Measurements from ENCODE around the gene THRB. TPM values are rescaled to one million over a fixed set of nuclear protein-coding genes. Genes with fewer than 3 reads are reported as not detected.

Gene THRB
- total RNA-seq, 6 experiments from 2014 or later = 14.5 to 29.5 (median 17.3) TPM

DNA sequence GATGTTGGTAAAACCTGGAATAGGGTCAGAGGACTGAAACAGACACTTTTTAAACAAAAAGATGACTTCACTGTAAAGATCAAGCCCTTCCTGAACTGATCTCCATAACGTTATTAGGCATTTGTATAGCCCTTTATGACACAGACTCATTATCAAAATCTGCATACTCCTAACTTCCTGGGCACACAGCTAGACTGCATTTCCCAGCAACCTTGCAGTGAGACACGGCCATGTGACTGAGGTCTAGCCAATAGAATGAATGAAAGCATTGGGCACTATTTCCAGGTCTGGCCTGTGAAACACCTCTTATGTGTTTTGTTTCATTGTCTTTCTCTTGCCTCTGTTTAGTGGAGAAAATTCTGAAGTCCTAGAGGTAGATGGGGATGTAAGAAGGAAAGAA is 279.1 kb downstream of the THRB start:
- ATAC-seq = no peak
- H3K27me3 ChIP-seq = no peaks in the 10 kb centered on the region
- H3K27ac ChIP-seq = no peak overlapping the region
- 81% methylated on average over 2 of the region's 2 CpGs for WGBS (ENCODE audit: insufficient coverage, low coverage, low lambda C conversion rate, missing lambda C conversion rate)
- no peaks in the 10 kb centered on the region for H3K9me3 ChIP-seq
- DNase-seq = no peak
- intact Hi-C loops (cut with DNase I) = no loop called here
- no peak for TF ChIP-seq POLR2A (IDR thresholded peaks at IDR 0.05)
- TF ChIP-seq, protein P1, sequence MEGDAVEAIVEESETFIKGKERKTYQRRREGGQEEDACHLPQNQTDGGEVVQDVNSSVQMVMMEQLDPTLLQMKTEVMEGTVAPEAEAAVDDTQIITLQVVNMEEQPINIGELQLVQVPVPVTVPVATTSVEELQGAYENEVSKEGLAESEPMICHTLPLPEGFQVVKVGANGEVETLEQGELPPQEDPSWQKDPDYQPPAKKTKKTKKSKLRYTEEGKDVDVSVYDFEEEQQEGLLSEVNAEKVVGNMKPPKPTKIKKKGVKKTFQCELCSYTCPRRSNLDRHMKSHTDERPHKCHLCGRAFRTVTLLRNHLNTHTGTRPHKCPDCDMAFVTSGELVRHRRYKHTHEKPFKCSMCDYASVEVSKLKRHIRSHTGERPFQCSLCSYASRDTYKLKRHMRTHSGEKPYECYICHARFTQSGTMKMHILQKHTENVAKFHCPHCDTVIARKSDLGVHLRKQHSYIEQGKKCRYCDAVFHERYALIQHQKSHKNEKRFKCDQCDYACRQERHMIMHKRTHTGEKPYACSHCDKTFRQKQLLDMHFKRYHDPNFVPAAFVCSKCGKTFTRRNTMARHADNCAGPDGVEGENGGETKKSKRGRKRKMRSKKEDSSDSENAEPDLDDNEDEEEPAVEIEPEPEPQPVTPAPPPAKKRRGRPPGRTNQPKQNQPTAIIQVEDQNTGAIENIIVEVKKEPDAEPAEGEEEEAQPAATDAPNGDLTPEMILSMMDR (IDR thresholded peaks at IDR 0.05) = no peak
- no peak overlapping the region for H3K4me3 ChIP-seq
- no peaks in the 10 kb centered on the region for H3K36me3 ChIP-seq
- H3K4me1 ChIP-seq = peaks cover 0 to 22% (median 2%) of the 10 kb centered on the region in 4 donors

DNA sequence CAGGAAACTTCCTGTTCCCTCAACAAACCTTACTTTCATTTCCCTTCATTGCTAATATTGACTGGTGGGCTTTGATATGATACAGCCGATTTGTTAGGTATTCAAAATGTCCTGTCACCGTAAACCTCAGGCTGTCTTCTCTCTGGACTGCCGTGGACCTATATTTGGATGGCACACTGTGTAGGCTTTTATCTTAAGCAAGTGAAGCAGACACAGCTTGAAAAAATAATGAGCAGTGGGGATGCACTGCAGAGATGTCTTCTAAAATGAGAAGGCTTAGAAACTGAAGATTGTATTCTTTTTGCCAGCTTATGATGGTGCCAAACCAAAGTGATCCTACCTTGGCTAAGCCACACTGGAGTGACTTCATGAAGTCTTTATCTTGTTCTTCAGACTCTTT is 283.3 kb downstream of the THRB start:
- Histone ChIP-seq H3K9me3 (no peaks in the 10 kb centered on the region), H3K36me3 (no peaks in the 10 kb centered on the region), H3K27ac (no peak overlapping the region), H3K27me3 (no peaks in the 10 kb centered on the region), H3K4me3 (no peak overlapping the region), H3K4me1 (peaks cover 0 to 22% (median 2%) of the 10 kb centered on the region in 4 donors)
- WGBS (ENCODE audit: insufficient coverage, low coverage, low lambda C conversion rate, missing lambda C conversion rate) = 87% methylated on average over 3 of the region's 3 CpGs
- DNase-seq (no peak), ATAC-seq (no peak)
- intact Hi-C loops (cut with DNase I) = no loop called here
- TF ChIP-seq, protein P1 (IDR thresholded peaks at IDR 0.05) = no peak
- no peak for TF ChIP-seq POLR2A (IDR thresholded peaks at IDR 0.05)

DNA sequence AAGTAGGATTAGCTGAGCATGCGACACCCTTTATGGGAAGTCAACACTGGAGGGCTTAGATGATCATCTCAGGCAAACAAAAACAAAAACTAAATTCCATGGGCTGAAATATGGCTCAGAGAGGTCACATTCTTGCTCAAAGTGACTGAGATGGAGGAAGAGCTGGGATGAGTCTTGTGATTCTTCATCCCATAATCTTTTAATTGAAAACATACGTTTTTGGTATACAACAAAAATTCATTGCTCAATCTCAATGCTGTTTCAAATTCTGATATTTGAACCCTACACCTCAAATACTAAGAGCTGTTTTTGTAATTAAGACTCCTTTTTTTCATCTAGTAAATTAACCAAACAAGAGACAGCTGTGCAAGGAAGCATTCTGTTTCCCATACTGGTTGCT is 292.6 kb downstream of the THRB start:
- no peaks in the 10 kb centered on the region for H3K9me3 ChIP-seq
- ATAC-seq = no peak
- no peak overlapping the region for H3K4me3 ChIP-seq
- TF ChIP-seq, protein P1 (IDR thresholded peaks at IDR 0.05) = no peak
- no peak for TF ChIP-seq POLR2A (IDR thresholded peaks at IDR 0.05)
- H3K27ac ChIP-seq = no peak overlapping the region
- H3K4me1 ChIP-seq = no peaks in the 10 kb centered on the region
- intact Hi-C loops (cut with DNase I) = no loop called here
- WGBS (ENCODE audit: insufficient coverage, low coverage, low lambda C conversion rate, missing lambda C conversion rate) = 88% methylated on average over 2 of the region's 2 CpGs
- no peaks in the 10 kb centered on the region for H3K36me3 ChIP-seq
- H3K27me3 ChIP-seq = no peaks in the 10 kb centered on the region
- DNase-seq = no peak

DNA sequence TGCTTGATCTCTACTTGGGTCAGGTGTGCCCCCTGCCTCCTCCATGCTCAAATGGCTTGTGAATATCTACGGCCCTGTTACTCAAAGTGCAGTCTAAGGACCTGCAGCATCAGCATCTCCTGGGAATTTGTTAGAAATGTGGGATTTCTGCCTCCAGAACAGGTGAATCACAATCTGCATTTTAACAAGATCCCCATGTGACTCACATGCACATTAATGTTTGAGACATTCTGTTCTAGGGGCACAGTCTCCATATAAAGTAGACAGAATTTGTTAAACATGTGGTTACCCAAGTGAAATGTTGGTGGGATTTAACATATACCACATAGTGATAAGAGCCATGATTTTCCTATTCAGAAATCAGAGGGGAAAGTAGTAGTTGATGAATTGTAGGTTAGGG is 293.3 kb downstream of the THRB start:
- Histone ChIP-seq H3K4me3 (no peak overlapping the region), H3K9me3 (no peaks in the 10 kb centered on the region), H3K4me1 (no peaks in the 10 kb centered on the region), H3K27ac (no peak overlapping the region), H3K27me3 (no peaks in the 10 kb centered on the region), H3K36me3 (no peaks in the 10 kb centered on the region)
- no peak for DNase-seq
- no peak for TF ChIP-seq POLR2A (IDR thresholded peaks at IDR 0.05)
- TF ChIP-seq, protein P1 (IDR thresholded peaks at IDR 0.05) = no peak
- WGBS (ENCODE audit: insufficient coverage, low coverage, low lambda C conversion rate, missing lambda C conversion rate) = 100% methylated on average over 1 of the region's 1 CpG
- ATAC-seq = no peak
- intact Hi-C loops (cut with DNase I) = no loop called here

DNA sequence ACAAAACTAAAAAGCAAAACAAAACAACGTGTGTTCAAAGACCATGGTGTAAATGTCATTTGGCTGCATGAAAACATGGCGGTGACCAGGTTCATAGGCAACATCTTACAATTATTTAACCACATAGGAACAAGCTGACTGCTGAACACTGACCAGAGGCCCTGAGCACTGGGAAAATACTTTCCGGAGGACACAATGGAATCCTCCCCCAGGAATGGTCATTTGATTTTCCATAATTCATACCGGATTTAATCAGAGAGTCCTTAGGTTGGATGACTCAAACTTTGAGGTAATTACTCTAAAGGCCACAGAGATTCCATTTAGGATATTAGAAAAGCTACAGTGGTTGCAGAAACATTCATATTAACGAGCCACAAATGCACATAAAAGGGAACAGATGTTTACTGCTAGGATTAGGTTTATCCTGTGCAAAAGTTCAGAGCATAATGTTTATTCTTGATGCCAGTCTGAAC is 294.8 kb downstream of the THRB start:
- Histone ChIP-seq H3K36me3 (no peaks in the 10 kb centered on the region), H3K4me1 (no peaks in the 10 kb centered on the region), H3K27ac (no peak overlapping the region), H3K27me3 (no peaks in the 10 kb centered on the region), H3K9me3 (no peaks in the 10 kb centered on the region), H3K4me3 (no peak overlapping the region)
- TF ChIP-seq, protein P1 (IDR thresholded peaks at IDR 0.05) = no peak
- no peak for TF ChIP-seq POLR2A (IDR thresholded peaks at IDR 0.05)
- intact Hi-C loops (cut with DNase I) = no loop called here
- 79% methylated on average over 5 of the region's 5 CpGs for WGBS (ENCODE audit: insufficient coverage, low coverage, low lambda C conversion rate, missing lambda C conversion rate)
- no peak for ATAC-seq
- no peak for DNase-seq
